ENCODE results near the gene FNTB. TPM values are rescaled to one million over a fixed set of nuclear protein-coding genes. Genes with fewer than 3 reads are reported as not detected.

The FNTB gene
- total RNA-seq, 1 donor from 2014 or later: 6.8 TPM

DNA sequence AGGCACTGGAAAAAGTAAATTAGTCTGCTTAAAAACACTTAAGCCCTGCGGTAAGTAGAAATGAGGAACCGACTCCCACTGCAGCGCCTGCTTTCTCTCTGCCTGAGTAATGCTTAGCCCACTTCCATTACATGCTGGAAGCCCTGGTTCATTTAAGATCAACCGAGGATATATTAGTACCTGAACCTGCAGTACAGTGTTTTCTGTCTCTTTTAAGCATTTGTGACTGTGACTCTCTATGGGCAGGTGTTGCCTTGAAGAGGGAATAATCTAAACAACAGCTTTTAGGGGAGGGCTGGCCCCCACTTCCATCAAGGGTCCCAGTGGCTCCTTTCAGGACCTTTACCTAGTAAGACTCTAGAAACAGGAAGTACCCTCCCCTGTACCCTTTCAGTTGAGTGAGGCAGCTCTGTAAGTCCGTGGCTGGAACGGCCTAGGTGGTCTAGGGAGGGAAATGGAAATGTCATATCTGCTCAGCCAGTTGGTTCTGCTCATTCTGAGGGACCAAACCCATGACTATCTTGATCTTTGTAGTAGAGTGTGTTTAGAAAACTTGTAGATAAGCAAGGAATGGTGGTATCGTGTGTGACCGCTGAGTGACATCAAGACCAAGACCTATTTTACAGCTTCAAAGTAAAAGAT lies 56.2 kb downstream of the FNTB start:
- no peak for DNase-seq (ENCODE audit: low read depth)
- no peak for TF ChIP-seq CTCF (IDR thresholded peaks at IDR 0.05; ENCODE audit: insufficient read depth, low read length, severe bottlenecking)
- Histone ChIP-seq H3K36me3 (ENCODE audit: control insufficient read depth, insufficient read depth, low read length) (peaks cover 7% of the 10 kb centered on the region), H3K4me3 (ENCODE audit: low read depth, low read length) (no peak overlapping the region), H3K27me3 (ENCODE audit: control insufficient read depth, insufficient read depth, low read length) (no peaks in the 10 kb centered on the region)
- no peak for FAIRE-seq

DNA sequence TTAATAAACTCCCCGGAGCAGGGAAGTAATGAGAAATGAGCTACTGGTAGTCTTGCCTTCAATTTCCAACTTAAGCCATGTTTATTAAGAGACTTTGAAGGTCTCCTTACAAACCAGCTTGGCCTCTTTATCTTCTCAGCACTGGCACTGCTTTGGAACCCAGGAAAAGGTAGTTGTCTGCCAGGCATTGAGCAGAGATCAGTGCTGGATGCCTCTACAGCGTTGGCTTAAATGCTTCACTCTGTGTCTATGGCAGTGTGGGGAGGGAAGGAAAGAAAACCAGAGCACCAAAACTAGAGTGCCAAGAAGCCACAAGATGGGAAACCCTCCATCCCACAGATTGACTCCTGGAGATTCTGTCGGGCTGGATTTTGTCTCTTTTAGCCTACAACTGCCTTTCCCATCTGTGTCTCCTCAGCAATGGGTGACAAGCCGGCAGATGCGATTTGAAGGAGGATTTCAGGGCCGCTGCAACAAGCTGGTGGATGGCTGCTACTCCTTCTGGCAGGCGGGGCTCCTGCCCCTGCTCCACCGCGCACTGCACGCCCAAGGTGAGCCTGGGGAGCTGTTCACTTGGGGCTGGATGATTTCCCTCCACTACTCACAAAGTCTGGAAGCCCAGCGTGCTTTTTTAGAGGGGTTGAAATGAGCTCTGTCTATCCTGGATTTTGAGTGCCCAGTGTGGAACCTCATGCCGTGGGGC lies 57.3 kb downstream of the FNTB start:
- no peaks in the 10 kb centered on the region for H3K27me3 ChIP-seq (ENCODE audit: control insufficient read depth, insufficient read depth, low read length)
- H3K4me3 ChIP-seq (ENCODE audit: low read depth, low read length): no peak overlapping the region
- FAIRE-seq: no peak
- no peak for DNase-seq (ENCODE audit: low read depth)
- no peak for TF ChIP-seq CTCF (IDR thresholded peaks at IDR 0.05; ENCODE audit: insufficient read depth, low read length, severe bottlenecking)
- peaks cover 7% of the 10 kb centered on the region for H3K36me3 ChIP-seq (ENCODE audit: control insufficient read depth, insufficient read depth, low read length)

DNA sequence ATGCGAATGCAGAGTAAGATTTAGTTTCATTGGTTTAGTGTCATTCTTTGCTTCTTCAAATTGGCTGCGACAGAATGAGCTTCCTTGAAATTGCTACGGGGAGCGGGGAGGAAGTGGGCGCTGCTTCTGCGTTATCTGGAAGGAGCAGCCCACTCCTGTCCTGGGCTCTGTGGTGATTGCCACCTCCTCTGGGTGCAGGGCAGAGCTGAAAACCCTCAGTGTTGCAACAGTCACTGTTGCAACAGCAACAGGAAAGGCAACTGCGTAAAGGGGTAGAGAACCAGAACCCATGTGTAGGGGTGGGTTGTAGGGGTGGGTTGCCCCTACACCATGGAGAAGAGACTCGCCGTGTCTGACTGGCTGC lies 57.9 kb downstream of the FNTB start:
- TF ChIP-seq CTCF (IDR thresholded peaks at IDR 0.05; ENCODE audit: insufficient read depth, low read length, severe bottlenecking): no peak
- Histone ChIP-seq H3K4me3 (ENCODE audit: low read depth, low read length) (no peak overlapping the region), H3K27me3 (ENCODE audit: control insufficient read depth, insufficient read depth, low read length) (no peaks in the 10 kb centered on the region), H3K36me3 (ENCODE audit: control insufficient read depth, insufficient read depth, low read length) (peaks cover 7% of the 10 kb centered on the region)
- FAIRE-seq (no peak), DNase-seq (ENCODE audit: low read depth) (no peak)

GRCh38 chr14:65045006-65045405 lies 58.3 kb downstream of the FNTB start:
- no peak for DNase-seq (ENCODE audit: low read depth)
- no peak for TF ChIP-seq CTCF (IDR thresholded peaks at IDR 0.05; ENCODE audit: insufficient read depth, low read length, severe bottlenecking)
- FAIRE-seq: no peak
- H3K36me3 ChIP-seq (ENCODE audit: control insufficient read depth, insufficient read depth, low read length): peaks cover 7% of the 10 kb centered on the region
- no peaks in the 10 kb centered on the region for H3K27me3 ChIP-seq (ENCODE audit: control insufficient read depth, insufficient read depth, low read length)
- no peak overlapping the region for H3K4me3 ChIP-seq (ENCODE audit: low read depth, low read length)

DNA sequence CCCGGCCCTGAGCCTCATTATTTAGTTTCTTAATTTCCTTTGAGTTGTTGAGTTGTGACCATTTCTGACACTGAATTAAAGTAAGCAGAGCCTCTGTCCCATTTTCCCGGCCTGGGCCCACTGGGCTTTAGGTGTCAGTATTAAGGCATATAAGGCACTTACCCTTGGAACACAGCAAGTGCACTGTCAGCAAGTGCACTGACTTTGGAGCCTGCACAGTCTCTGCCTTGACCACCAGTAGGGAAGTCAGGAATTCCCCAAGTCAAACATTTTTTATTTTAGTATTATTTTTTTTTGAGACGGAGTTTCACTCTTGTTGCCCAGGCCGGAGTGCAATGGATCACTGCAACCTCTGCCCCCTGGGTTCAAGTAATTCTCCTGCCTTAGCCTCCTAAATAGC lies 59.0 kb downstream of the FNTB start:
- DNase-seq (ENCODE audit: low read depth): no peak
- no peak for FAIRE-seq
- no peaks in the 10 kb centered on the region for H3K27me3 ChIP-seq (ENCODE audit: control insufficient read depth, insufficient read depth, low read length)
- TF ChIP-seq CTCF (IDR thresholded peaks at IDR 0.05; ENCODE audit: insufficient read depth, low read length, severe bottlenecking): no peak
- peaks cover 7% of the 10 kb centered on the region for H3K36me3 ChIP-seq (ENCODE audit: control insufficient read depth, insufficient read depth, low read length)
- H3K4me3 ChIP-seq (ENCODE audit: low read depth, low read length): no peak overlapping the region

Data from bronchial epithelial cell (primary cell).